ENCODE data around the gene PSEN2. TPM values are rescaled to one million over a fixed set of nuclear protein-coding genes. Genes with fewer than 3 reads are reported as not detected.

The PSEN2 gene
- total and polyA plus RNA-seq, 2 of the 8 experiments (the other 6 are each of a cell fraction or from before 2014, with no cell fraction given), result 22.9 to 29.0 TPM

- H3K56ac ChIP-seq (replicated peaks; ENCODE audit: insufficient read length, low read depth, low read length), result peak overlapping the region; percentile 59
Observed at GRCh38 chr1:226938903-226939437, 68.6 kb downstream of the PSEN2 start.

More at GRCh38 chr1:226938903-226939437, 68.6 kb downstream of the PSEN2 start:
- H4K91ac ChIP-seq (replicated peaks; ENCODE audit: insufficient read length, low read length), result peak overlapping the region; percentile 31
- H2BK12ac ChIP-seq (ENCODE audit: low read depth, low read length), result no peak overlapping the region
- H3K4me3 ChIP-seq (ENCODE audit: extremely low read depth in 1 of 4, insufficient read depth in 2 of 4, low read depth in 3 of 4, low read length in 4 of 4), result peak overlapping the region; percentile 53 to 75 (median 68)
- H3K4me1 ChIP-seq (replicated peaks in 1 of 4; ENCODE audit: control insufficient read depth in 3 of 4, insufficient read depth in 4 of 4, low read length in 3 of 4), result peaks cover 2 to 6% (median 4%) of the 10 kb centered on the region in 4 experiments
- peak overlapping the region; percentile 3 for H2BK120ac ChIP-seq (replicated peaks; ENCODE audit: low read depth, low read length)
- POLR2A ChIA-PET (ENCODE audit: partially characterized antibody), result interaction anchor here (0.6 to 3.6 kb wide), 6 partner anchors 8 to 1120 kb away, joined by 3 to 18 read pairs (median 4); no protein-coding TSS in a partner anchor
- peak overlapping the region; percentile 68 to 84 for H3K4me2 ChIP-seq (ENCODE audit: insufficient read depth in 1 of 2, low read depth in 2 of 2, low read length in 2 of 2)
- H2BK5ac ChIP-seq (ENCODE audit: low read depth, low read length), result peak overlapping the region; percentile 74
- no peak overlapping the region for H2BK15ac ChIP-seq (ENCODE audit: low read length)
- CTCF ChIA-PET (ENCODE audit: partially characterized antibody), result interaction anchor here (0.6 to 1.6 kb wide), 4 partner anchors 15 to 246 kb away, joined by 3 to 9 read pairs (median 3); no protein-coding TSS in a partner anchor
- no peak overlapping the region for H4K5ac ChIP-seq (ENCODE audit: insufficient read length, low read depth, low read length)
- no peaks in the 10 kb centered on the region for H3K9me3 ChIP-seq (ENCODE audit: insufficient read depth in 2 of 2, low read depth in 1 of 2, low read length in 1 of 2)
- no peak overlapping the region; the same call in 1 of the 2 replicates for H4K8ac ChIP-seq (ENCODE audit: extremely low read depth, insufficient read depth, low read length)
- no peak overlapping the region for H3K4ac ChIP-seq (replicated peaks; ENCODE audit: insufficient read length, low read depth, low read length)
- no peak overlapping the region for H3K23ac ChIP-seq (ENCODE audit: insufficient read length)
- no peak overlapping the region for H2AK5ac ChIP-seq (ENCODE audit: low read depth, low read length)
- 0 out of 2 replicates have a peak overlapping the region, but pooled peaks have one; percentile 43 for H2AFZ ChIP-seq (ENCODE audit: low read length)
- peak overlapping the region; percentile 89 for H3K18ac ChIP-seq (ENCODE audit: extremely low read depth, low read length)
- H3K36me3 ChIP-seq (ENCODE audit: control insufficient read depth in 2 of 4, insufficient read depth in 4 of 4, low read length in 3 of 4), result no peaks in the 10 kb centered on the region
- no peaks in the 10 kb centered on the region for H4K20me1 ChIP-seq (replicated peaks in 1 of 2; ENCODE audit: control insufficient read depth in 1 of 2, insufficient read depth in 2 of 2, low read length in 2 of 2)
- peak overlapping the region in 3 of 4 experiments; percentile 66 to 87 (median 86); a peak in 6 of 7 replicates for H3K9ac ChIP-seq (replicated peaks in 1 of 4; ENCODE audit: extremely low read depth in 1 of 4, low read depth in 3 of 4, low read length in 3 of 4)
- peak overlapping the region; percentile 93 for H3K27ac ChIP-seq (ENCODE audit: low read depth, low read length)
- no peak overlapping the region for H3K14ac ChIP-seq (ENCODE audit: insufficient read length)
- H2BK20ac ChIP-seq (ENCODE audit: low read length), result no peak overlapping the region
- FAIRE-seq (no peak), DNase-seq (ENCODE audit: low read depth in 1 of 2, low spot score in 2 of 2) (no peak)
- WGBS, 2 experiments (ENCODE audit: extremely low coverage in 1 of 2, insufficient coverage in 1 of 2, insufficient read length in 1 of 2, insufficient replicate concordance in 2 of 2, low coverage in 1 of 2, low lambda C conversion rate in 2 of 2, missing lambda C conversion rate in 1 of 2), result 27% methylated on average over 11 of the region's 12 CpGs; no CpG with 5 or more reads in 1 of the 2 experiments
- H3K27me3 ChIP-seq (replicated peaks in 1 of 4; ENCODE audit: control insufficient read depth in 3 of 4, extremely low read depth in 1 of 4, insufficient read depth in 3 of 4, low read length in 3 of 4), result peaks cover 0 to 2% (median 0%) of the 10 kb centered on the region in 4 experiments; a peak in 3 of 7 replicates
- peaks cover 0 to 32% of the 10 kb centered on the region in 2 experiments; a peak in 2 of 4 replicates for H3K79me2 ChIP-seq (ENCODE audit: control insufficient read depth in 1 of 2, insufficient read depth in 2 of 2, low read length in 2 of 2)
- H3K79me1 ChIP-seq (ENCODE audit: low read depth, low read length), result peaks cover 4% of the 10 kb centered on the region; the same call in 1 of the 2 replicates
- H3K23me2 ChIP-seq (ENCODE audit: low read depth, low read length), result peaks cover 9% of the 10 kb centered on the region
- TF ChIP-seq SAP30 (IDR thresholded peaks at IDR 0.05; ENCODE audit: insufficient read depth, insufficient replicate concordance, low read length), result no peak
- TF ChIP-seq JUND (IDR thresholded peaks at IDR 0.05; ENCODE audit: low read length), result no peak
- TF ChIP-seq SRF (IDR thresholded peaks at IDR 0.05; ENCODE audit: low read depth, low read length), result no peak
- TF ChIP-seq POLR2A (IDR thresholded peaks at IDR 0.05; ENCODE audit: control extremely low read depth in 1 of 2, low read depth in 2 of 2, low read length in 2 of 2), result peak in 1 of 2 experiments; percentile 34; a peak in 1 of 3 replicates
- TF ChIP-seq BACH1 (IDR thresholded peaks at IDR 0.05; ENCODE audit: low read length), result 0 out of 2 replicates have a peak, but pooled peaks have one; percentile 32
